A673 (cell line): ENCODE data around the gene FTCD.

ENCODE experiments used
- CTCF ChIP-seq: fragments of 300-800, 200-600 bp; sonication (generic); conservative IDR thresholded peaks from 2 replicates; pipeline ENCODE4 v1.5.1; 2017; ENCODE audit warnings: low read depth, mild to moderate bottlenecking, antibody characterized with exemption, low read length, moderate library complexity, mixed read lengths
- EZH2 ChIP-seq: fragments of 200-600 bp; sonication (generic); IDR thresholded peaks from 2 replicates; pipeline ENCODE4 v1.6.1; 2017; ENCODE audit warnings: borderline replicate concordance, low read depth, mild to moderate bottlenecking, mixed read lengths, antibody characterized with exemption, low read length; ENCODE audit not compliant: poor library complexity, severe bottlenecking

DNA sequence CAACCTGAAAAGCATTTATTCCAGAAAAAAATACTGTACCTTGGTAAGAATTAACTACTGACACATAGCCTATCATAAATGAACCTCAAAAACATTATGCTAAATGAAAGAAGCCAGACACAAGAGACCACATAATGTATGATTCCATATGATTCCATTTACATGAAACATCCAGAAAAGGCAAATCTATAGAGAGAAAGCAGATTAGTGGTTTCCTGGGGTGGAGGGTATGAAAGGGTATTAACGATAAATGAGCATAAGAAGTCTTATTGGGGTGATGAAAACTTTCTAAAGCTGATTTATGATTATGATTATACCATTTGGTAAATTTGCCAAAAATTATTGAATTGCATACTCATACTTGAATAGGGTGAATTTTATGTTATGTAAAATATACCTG, 67.7 kb downstream of the FTCD start:
- TF ChIP-seq CTCF = no peak
- TF ChIP-seq EZH2 = no peak
